Measurements from ENCODE around the gene KIRREL1. TPM values are rescaled to one million over a fixed set of nuclear protein-coding genes. Genes with fewer than 3 reads are reported as not detected.

Gene KIRREL1
- total and polyA plus RNA-seq, 2 of the 13 experiments (the other 11 are each of a cell fraction or from before 2014, with no cell fraction given), result 0.02 to 0.03 TPM

DNA sequence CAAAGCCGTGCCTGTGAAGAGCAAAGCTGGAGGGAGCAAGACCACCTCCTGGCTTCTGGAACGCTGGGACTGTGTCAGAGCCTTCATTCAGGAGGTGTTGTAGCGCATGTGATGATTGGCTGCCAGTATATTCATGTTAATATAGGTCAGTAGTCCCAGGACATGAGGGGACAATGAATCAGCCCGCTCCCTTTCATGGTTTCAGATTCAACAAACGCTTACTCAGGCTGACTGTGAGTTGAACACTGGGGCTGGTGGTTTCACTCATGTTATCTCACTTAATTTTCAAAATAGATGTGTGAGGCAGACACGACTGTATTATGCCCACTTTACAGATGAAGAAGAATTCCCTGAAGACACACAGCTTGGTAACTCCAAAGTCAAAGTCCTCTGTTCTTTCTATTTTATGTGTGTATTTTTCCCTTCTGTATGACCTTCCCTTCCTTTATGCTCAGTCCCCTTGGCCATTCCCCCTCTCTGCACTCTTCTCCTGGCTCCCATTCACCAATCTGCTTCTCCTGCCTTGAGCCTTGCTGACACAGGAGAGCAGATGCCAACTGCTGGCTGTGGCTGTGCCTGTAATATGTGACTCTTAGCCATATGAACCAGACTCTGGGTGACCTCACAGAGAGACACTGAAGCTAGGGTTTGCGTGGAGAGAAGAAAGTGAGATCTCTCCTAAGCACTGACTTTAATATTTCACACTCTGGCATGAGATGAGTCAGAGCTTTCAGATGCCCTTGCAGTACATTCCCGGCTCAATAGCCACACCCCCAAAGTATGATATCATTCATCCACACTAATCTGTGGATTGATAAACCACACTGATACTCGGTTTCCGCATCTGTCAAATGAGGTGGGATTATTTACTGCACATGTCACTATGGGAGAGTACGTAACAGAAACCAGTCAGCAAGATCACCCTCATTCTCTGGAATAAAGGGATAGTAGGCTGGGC lies 31.4 kb upstream of the KIRREL1 start:
- no TSS peak for BruUV-seq (replicated peaks)
- POLR2A ChIA-PET, result no interaction called here
- no peak for ATAC-seq

More for the DNA sequence above, 31.4 kb upstream of the KIRREL1 start:
- intact Hi-C loops (cut with micrococcal nuclease; ENCODE audit: unreplicated experiment) (loop anchor here (2.0 to 10.0 kb wide), 3 partner anchors 163 to 1110 kb away; no protein-coding TSS in a partner anchor), in situ Hi-C loops (cut with HindIII; ENCODE audit: extremely low pct_ligation_motif_present, low pct_unique_long_range_greater_than_20kb) (loop anchor here (5.0 to 10.0 kb wide), 2 partner anchors 123 to 160 kb away; no protein-coding TSS in a partner anchor)
- no peaks in the 10 kb centered on the region; a peak in 1 of 5 replicates for H3K27me3 ChIP-seq (ENCODE audit: control insufficient read depth in 1 of 2, insufficient read depth in 2 of 2, low read length in 2 of 2)
- H3K4me2 ChIP-seq (ENCODE audit: low read depth, low read length), result no peak overlapping the region
- H3K79me2 ChIP-seq (ENCODE audit: insufficient read depth, low read length), result no peaks in the 10 kb centered on the region
- H3K4me1 ChIP-seq (ENCODE audit: insufficient read depth, low read length), result peaks cover 16% of the 10 kb centered on the region
- no peaks in the 10 kb centered on the region for H3K36me3 ChIP-seq (replicated peaks in 1 of 2; ENCODE audit: control insufficient read depth in 1 of 2, insufficient read depth in 2 of 2, low read length in 2 of 2)
- FAIRE-seq, result no peak
- no peak overlapping the region for H3K4me3 ChIP-seq (replicated peaks in 1 of 3; ENCODE audit: insufficient read depth in 1 of 3, low read depth in 2 of 3, low read length in 3 of 3)
- DNase-seq (ENCODE audit: low spot score), result no peak
- H2AFZ ChIP-seq (ENCODE audit: low read length), result no peak overlapping the region
- H3K9me3 ChIP-seq (ENCODE audit: low read length), result no peaks in the 10 kb centered on the region; the same call in 1 of the 2 replicates
- no peaks in the 10 kb centered on the region for H4K20me1 ChIP-seq (ENCODE audit: insufficient read depth, low read length)
- WGBS (ENCODE audit: low lambda C conversion rate), result 14% methylated on average over 10 of the region's 11 CpGs
- no peak for TF ChIP-seq ZNF782 (CRISPR knock-in tag; IDR thresholded peaks at IDR 0.05; ENCODE audit: borderline replicate concordance)
- no peak for TF ChIP-seq NFE2L2 (IDR thresholded peaks at IDR 0.05; ENCODE audit: low read length)
- no peak for TF ChIP-seq ZNF839 (CRISPR knock-in tag; IDR thresholded peaks at IDR 0.05; ENCODE audit: borderline replicate concordance)
- TF ChIP-seq ZMYM3 (CRISPR knock-in tag; IDR thresholded peaks at IDR 0.05), result no peak
- no peak for TF ChIP-seq ZNF713 (CRISPR knock-in tag; IDR thresholded peaks at IDR 0.05)
- TF ChIP-seq, protein P1, sequence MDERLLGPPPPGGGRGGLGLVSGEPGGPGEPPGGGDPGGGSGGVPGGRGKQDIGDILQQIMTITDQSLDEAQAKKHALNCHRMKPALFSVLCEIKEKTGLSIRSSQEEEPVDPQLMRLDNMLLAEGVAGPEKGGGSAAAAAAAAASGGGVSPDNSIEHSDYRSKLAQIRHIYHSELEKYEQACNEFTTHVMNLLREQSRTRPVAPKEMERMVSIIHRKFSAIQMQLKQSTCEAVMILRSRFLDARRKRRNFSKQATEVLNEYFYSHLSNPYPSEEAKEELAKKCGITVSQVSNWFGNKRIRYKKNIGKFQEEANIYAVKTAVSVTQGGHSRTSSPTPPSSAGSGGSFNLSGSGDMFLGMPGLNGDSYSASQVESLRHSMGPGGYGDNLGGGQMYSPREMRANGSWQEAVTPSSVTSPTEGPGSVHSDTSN (CRISPR knock-in tag; IDR thresholded peaks at IDR 0.05), result no peak
- no peak for TF ChIP-seq SP5 (CRISPR knock-in tag; IDR thresholded peaks at IDR 0.05; ENCODE audit: borderline replicate concordance, low read depth)
- TF ChIP-seq ZSCAN9 (CRISPR knock-in tag; IDR thresholded peaks at IDR 0.05; ENCODE audit: borderline replicate concordance), result no peak
- no peak for TF ChIP-seq ZNF142 (CRISPR knock-in tag; IDR thresholded peaks at IDR 0.05)
- H3K27ac ChIP-seq (ENCODE audit: extremely low read length, insufficient read depth, low read length), result no peak overlapping the region
- no peak overlapping the region for H3K9ac ChIP-seq (ENCODE audit: insufficient read depth, low read depth, low read length)
- CTCF ChIA-PET (ENCODE audit: low intra/inter-chr PET ratio, low total read pairs), result no interaction called here

Measured in HepG2 (cell line).